Endodermal cell (in vitro differentiated cells): Measurements from ENCODE around the gene HUS1B. TPM values are rescaled to one million over a fixed set of nuclear protein-coding genes. Genes with fewer than 3 reads are reported as not detected.

Experiments used
- DNase-seq: peaks from one replicate; pipeline ENCODE4 v3.0.0-alpha.2; 2017
- H3K27ac ChIP-seq: 2 replicates; pipeline ENCODE4 v1.5.1; 2013; ENCODE audit warnings: mild to moderate bottlenecking, low read depth, low read length, moderate library complexity
- H3K27me3 ChIP-seq: 2 replicates; pipeline ENCODE4 v1.6.1; 2013; ENCODE audit warnings: mild to moderate bottlenecking, low read length, moderate library complexity; ENCODE audit not compliant: insufficient read depth, control insufficient read depth, poor library complexity, severe bottlenecking
- H3K36me3 ChIP-seq: 2 replicates; pipeline ENCODE4 v1.7.0; 2013; ENCODE audit warnings: mild to moderate bottlenecking, low read length, moderate library complexity; ENCODE audit not compliant: control insufficient read depth, insufficient read depth
- H3K4me1 ChIP-seq: one replicate; pipeline ENCODE4 v1.7.0; 2013; ENCODE audit warnings: low read length; ENCODE audit not compliant: control insufficient read depth, insufficient read depth
- H3K4me3 ChIP-seq: 2 replicates; pipeline ENCODE4 v1.5.1; 2013; ENCODE audit warnings: mild to moderate bottlenecking, low read length, moderate library complexity
- H3K9ac ChIP-seq: 2 replicates; pipeline ENCODE4 v1.6.1; 2013; ENCODE audit warnings: mild to moderate bottlenecking, low read length, moderate library complexity; ENCODE audit not compliant: poor library complexity, severe bottlenecking; ENCODE audit errors: extremely low read depth
- H3K9me3 ChIP-seq: 2 replicates; pipeline ENCODE4 v1.6.1; 2013; ENCODE audit warnings: mild to moderate bottlenecking, low read length, moderate library complexity; ENCODE audit not compliant: control insufficient read depth
- H3K27ac Mint-ChIP-seq: 2 replicates; pipeline ENCODE4 v1.8.0; 2020; ENCODE audit warnings: mixed read lengths
- H3K27me3 Mint-ChIP-seq: 2 replicates; pipeline ENCODE4 v1.8.0; 2021; ENCODE audit warnings: mild to moderate bottlenecking, mixed read lengths; ENCODE audit not compliant: insufficient read depth
- H3K36me3 Mint-ChIP-seq: 2 replicates; pipeline ENCODE4 v1.8.0; 2020; ENCODE audit warnings: low read depth, mixed read lengths
- H3K4me1 Mint-ChIP-seq: 2 replicates; pipeline ENCODE4 v1.8.0; 2020; ENCODE audit warnings: mixed read lengths
- H3K4me3 Mint-ChIP-seq: 2 replicates; pipeline ENCODE4 v1.8.0; 2020; ENCODE audit warnings: mild to moderate bottlenecking, moderate library complexity, mixed read lengths
- H3K9me3 Mint-ChIP-seq: 2 replicates; pipeline ENCODE4 v1.8.0; 2020; ENCODE audit warnings: mild to moderate bottlenecking, mixed read lengths
- WGBS, 2 experiments: methylation state at CpG; one replicate each; pipeline versions ENCODE4 v1.1.5 to v1.1.7; 2013; ENCODE audit warnings: missing lambda C conversion rate in 2 of 2, mixed read lengths in 1 of 2; ENCODE audit not compliant: insufficient coverage in 1 of 2, insufficient read length in 1 of 2; 5-methylcytosine and 5-hydroxymethylcytosine counted together
- total RNA-seq, 2 donors: library from RNA; stranded (reverse); fragmentation: NEBNext Ultra II Directional in 1 of 2; extraction: Animal tissue kit (Norgen Biotek cat#: 25700) in 1 of 2; gene quantifications; 2 replicates in 1 of 2; 3 replicates in 1 of 2; pipeline ENCODE4 v1.2.1, GENCODE V29; 2021
- TF ChIP-seq, protein P1 (sequence below): fragments of 200-600 bp; sonication (generic); conservative IDR thresholded peaks from 2 replicates; pipeline ENCODE4 v1.5.0; 2021; ENCODE audit warnings: antibody characterized with exemption, mild to moderate bottlenecking

The HUS1B gene
- total RNA-seq, 2 donors from 2014 or later: 1.0 to 1.1 TPM

GRCh38 chr6:652865-653264 lies 4.0 kb downstream of the HUS1B start:
- Histone ChIP-seq H3K9ac (no peak overlapping the region), H3K27me3 (no peaks in the 10 kb centered on the region), H3K4me1 (no peaks in the 10 kb centered on the region), H3K36me3 (peaks cover 10% of the 10 kb centered on the region), H3K27ac (no peak overlapping the region), H3K9me3 (no peaks in the 10 kb centered on the region), H3K4me3 (no peak overlapping the region)
- Mint-ChIP-seq H3K27ac (no peak overlapping the region), H3K4me3 (no peak overlapping the region), H3K27me3 (no peaks in the 10 kb centered on the region), H3K4me1 (no peaks in the 10 kb centered on the region), H3K9me3 (no peaks in the 10 kb centered on the region), H3K36me3 (peaks cover 15% of the 10 kb centered on the region)
- TF ChIP-seq, protein P1, sequence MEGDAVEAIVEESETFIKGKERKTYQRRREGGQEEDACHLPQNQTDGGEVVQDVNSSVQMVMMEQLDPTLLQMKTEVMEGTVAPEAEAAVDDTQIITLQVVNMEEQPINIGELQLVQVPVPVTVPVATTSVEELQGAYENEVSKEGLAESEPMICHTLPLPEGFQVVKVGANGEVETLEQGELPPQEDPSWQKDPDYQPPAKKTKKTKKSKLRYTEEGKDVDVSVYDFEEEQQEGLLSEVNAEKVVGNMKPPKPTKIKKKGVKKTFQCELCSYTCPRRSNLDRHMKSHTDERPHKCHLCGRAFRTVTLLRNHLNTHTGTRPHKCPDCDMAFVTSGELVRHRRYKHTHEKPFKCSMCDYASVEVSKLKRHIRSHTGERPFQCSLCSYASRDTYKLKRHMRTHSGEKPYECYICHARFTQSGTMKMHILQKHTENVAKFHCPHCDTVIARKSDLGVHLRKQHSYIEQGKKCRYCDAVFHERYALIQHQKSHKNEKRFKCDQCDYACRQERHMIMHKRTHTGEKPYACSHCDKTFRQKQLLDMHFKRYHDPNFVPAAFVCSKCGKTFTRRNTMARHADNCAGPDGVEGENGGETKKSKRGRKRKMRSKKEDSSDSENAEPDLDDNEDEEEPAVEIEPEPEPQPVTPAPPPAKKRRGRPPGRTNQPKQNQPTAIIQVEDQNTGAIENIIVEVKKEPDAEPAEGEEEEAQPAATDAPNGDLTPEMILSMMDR: no peak
- WGBS, 2 experiments: 97 to 100% methylated on average over 2 to 3 of the region's 3 CpGs
- DNase-seq: no peak

DNA sequence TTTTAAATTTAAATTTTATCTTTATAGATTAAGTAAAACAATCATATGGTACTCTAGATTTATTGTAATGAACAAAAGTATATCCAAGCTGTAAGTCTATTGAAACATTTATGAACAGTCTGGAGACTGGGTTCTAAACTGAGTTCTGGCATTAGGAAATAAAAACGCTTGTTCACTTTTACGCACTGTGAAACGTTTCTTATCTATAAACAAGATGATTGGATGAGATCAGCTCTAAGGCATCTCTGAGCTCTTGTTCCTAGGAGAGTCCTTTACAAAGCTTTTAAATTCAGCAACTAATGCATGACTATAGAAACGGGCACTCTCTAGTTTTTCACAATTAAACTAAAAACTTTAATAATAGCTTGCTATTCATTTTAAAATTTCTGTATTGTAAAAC lies 6.8 kb downstream of the HUS1B start:
- no peaks in the 10 kb centered on the region for H3K9me3 Mint-ChIP-seq
- Histone ChIP-seq H3K4me1 (no peaks in the 10 kb centered on the region), H3K36me3 (no peaks in the 10 kb centered on the region), H3K27me3 (no peaks in the 10 kb centered on the region), H3K4me3 (no peak overlapping the region), H3K9ac (no peak overlapping the region), H3K27ac (no peak overlapping the region), H3K9me3 (no peaks in the 10 kb centered on the region)
- WGBS, 2 experiments: 50 to 75% methylated on average over 3 to 4 of the region's 4 CpGs
- H3K36me3 Mint-ChIP-seq: peaks cover 6% of the 10 kb centered on the region
- no peaks in the 10 kb centered on the region for H3K4me1 Mint-ChIP-seq
- H3K4me3 Mint-ChIP-seq: no peak overlapping the region
- no peak for DNase-seq
- no peaks in the 10 kb centered on the region for H3K27me3 Mint-ChIP-seq
- no peak overlapping the region for H3K27ac Mint-ChIP-seq
- TF ChIP-seq, protein P1: no peak

- Mint-ChIP-seq H3K9me3 (peaks cover 8% of the 10 kb centered on the region), H3K4me1 (no peaks in the 10 kb centered on the region), H3K27ac (no peak overlapping the region), H3K4me3 (no peak overlapping the region), H3K36me3 (peaks cover 13% of the 10 kb centered on the region), H3K27me3 (no peaks in the 10 kb centered on the region)
- Histone ChIP-seq H3K9ac (no peak overlapping the region), H3K27me3 (no peaks in the 10 kb centered on the region), H3K4me3 (no peak overlapping the region), H3K4me1 (no peaks in the 10 kb centered on the region), H3K27ac (no peak overlapping the region), H3K9me3 (peaks cover 9% of the 10 kb centered on the region), H3K36me3 (no peaks in the 10 kb centered on the region)
- DNase-seq: no peak
- TF ChIP-seq, protein P1: no peak
Observed at GRCh38 chr6:642805-643204, 14.1 kb downstream of the HUS1B start.
